ENCODE data around the gene CHERP. TPM values are rescaled to one million over a fixed set of nuclear protein-coding genes. Genes with fewer than 3 reads are reported as not detected.
"Not testable (repeated sequence)": the region's sequence is repeated elsewhere in the genome, so short reads cannot be mapped to it uniquely, and the experiment has no call there.

CHERP gene
- total RNA-seq, 1 donor from 2014 or later = 76.4 TPM

- no peaks in the 10 kb centered on the region for H3K9me3 Mint-ChIP-seq (ENCODE audit: low read depth)
- H3K27me3 Mint-ChIP-seq = no peaks in the 10 kb centered on the region
- DNase-seq (ENCODE audit: low spot score, unreplicated experiment) = no peak
- no peak overlapping the region for H3K27ac Mint-ChIP-seq
- TF ChIP-seq, protein P1, sequence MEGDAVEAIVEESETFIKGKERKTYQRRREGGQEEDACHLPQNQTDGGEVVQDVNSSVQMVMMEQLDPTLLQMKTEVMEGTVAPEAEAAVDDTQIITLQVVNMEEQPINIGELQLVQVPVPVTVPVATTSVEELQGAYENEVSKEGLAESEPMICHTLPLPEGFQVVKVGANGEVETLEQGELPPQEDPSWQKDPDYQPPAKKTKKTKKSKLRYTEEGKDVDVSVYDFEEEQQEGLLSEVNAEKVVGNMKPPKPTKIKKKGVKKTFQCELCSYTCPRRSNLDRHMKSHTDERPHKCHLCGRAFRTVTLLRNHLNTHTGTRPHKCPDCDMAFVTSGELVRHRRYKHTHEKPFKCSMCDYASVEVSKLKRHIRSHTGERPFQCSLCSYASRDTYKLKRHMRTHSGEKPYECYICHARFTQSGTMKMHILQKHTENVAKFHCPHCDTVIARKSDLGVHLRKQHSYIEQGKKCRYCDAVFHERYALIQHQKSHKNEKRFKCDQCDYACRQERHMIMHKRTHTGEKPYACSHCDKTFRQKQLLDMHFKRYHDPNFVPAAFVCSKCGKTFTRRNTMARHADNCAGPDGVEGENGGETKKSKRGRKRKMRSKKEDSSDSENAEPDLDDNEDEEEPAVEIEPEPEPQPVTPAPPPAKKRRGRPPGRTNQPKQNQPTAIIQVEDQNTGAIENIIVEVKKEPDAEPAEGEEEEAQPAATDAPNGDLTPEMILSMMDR (IDR thresholded peaks at IDR 0.05; ENCODE audit: unreplicated experiment) = no peak
- H3K4me1 Mint-ChIP-seq (ENCODE audit: low read depth) = no peaks in the 10 kb centered on the region
- H3K4me3 Mint-ChIP-seq (ENCODE audit: low read depth) = no peak overlapping the region
- peaks cover 18% of the 10 kb centered on the region for H3K36me3 Mint-ChIP-seq (ENCODE audit: insufficient read depth)
Measured at GRCh38 chr19:16508546-16508945, 33.7 kb downstream of the CHERP start.

DNA sequence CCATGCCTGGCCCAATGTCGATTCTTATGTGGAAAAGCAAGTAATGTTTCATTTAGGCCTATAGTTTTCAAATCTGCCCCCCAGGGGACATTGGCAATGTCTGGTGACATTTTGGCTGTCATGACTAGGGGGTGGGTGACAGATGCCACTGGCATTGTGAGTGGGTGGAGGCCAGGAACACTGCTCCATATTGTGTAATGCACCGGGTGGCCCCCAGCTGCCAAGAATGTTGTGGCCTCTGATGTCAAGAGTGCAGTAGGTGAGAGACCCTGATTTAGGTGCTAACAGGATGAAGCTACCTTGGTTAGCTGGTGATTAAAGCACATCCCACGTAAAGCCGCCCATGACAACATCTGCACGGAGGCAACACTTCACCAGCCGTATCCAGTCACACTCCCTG is 35.3 kb downstream of the CHERP start:
- H3K27ac Mint-ChIP-seq = no peak overlapping the region
- TF ChIP-seq, protein P1 (IDR thresholded peaks at IDR 0.05; ENCODE audit: unreplicated experiment) = no peak
- H3K4me1 Mint-ChIP-seq (ENCODE audit: low read depth) = no peaks in the 10 kb centered on the region
- H3K4me3 Mint-ChIP-seq (ENCODE audit: low read depth) = no peak overlapping the region
- H3K27me3 Mint-ChIP-seq = no peaks in the 10 kb centered on the region
- no peaks in the 10 kb centered on the region for H3K9me3 Mint-ChIP-seq (ENCODE audit: low read depth)
- no peak for DNase-seq (ENCODE audit: low spot score, unreplicated experiment)
- peaks cover 16% of the 10 kb centered on the region for H3K36me3 Mint-ChIP-seq (ENCODE audit: insufficient read depth)

DNA sequence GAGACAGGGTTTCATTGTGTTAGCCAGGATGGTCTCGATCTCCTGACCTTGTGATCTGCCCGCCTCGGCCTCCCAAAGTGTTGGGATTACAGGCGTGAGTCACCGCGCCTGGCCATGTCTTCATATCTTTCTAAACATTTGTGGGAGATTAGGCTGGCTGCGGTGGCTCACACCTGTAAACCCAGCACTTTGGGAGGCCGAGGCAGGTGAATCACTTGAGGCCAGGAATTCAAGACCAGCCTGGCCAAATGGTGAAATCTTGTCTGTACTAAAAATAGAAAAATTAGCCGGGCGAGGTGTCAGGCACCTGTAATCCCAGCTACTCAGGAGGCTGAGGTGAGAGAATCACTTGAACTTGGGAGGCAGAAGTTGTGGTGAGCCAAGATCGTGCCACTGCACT is 36.1 kb downstream of the CHERP start:
- H3K36me3 Mint-ChIP-seq (ENCODE audit: insufficient read depth) = peaks cover 17% of the 10 kb centered on the region
- H3K27me3 Mint-ChIP-seq; H3K9me3 Mint-ChIP-seq (ENCODE audit: low read depth); H3K27ac Mint-ChIP-seq; H3K4me1 Mint-ChIP-seq (ENCODE audit: low read depth); DNase-seq (ENCODE audit: low spot score, unreplicated experiment); H3K4me3 Mint-ChIP-seq (ENCODE audit: low read depth): not testable (repeated sequence)

- peaks cover 17% of the 10 kb centered on the region for H3K36me3 Mint-ChIP-seq (ENCODE audit: insufficient read depth)
- no peaks in the 10 kb centered on the region for H3K27me3 Mint-ChIP-seq
- H3K27ac Mint-ChIP-seq = no peak overlapping the region
- no peak for DNase-seq (ENCODE audit: low spot score, unreplicated experiment)
- H3K4me1 Mint-ChIP-seq (ENCODE audit: low read depth) = no peaks in the 10 kb centered on the region
- H3K9me3 Mint-ChIP-seq (ENCODE audit: low read depth) = no peaks in the 10 kb centered on the region
- no peak overlapping the region for H3K4me3 Mint-ChIP-seq (ENCODE audit: low read depth)
- TF ChIP-seq, protein P1 (IDR thresholded peaks at IDR 0.05; ENCODE audit: unreplicated experiment) = no peak
Measured at GRCh38 chr19:16504271-16504670, 38.0 kb downstream of the CHERP start.

- Mint-ChIP-seq H3K4me3 (ENCODE audit: low read depth) (peak overlapping the region; percentile 92), H3K9me3 (ENCODE audit: low read depth) (no peaks in the 10 kb centered on the region), H3K36me3 (ENCODE audit: insufficient read depth) (peaks cover 6% of the 10 kb centered on the region), H3K27me3 (no peaks in the 10 kb centered on the region), H3K4me1 (ENCODE audit: low read depth) (peaks cover 12% of the 10 kb centered on the region), H3K27ac (no peak overlapping the region)
- DNase-seq (ENCODE audit: low spot score, unreplicated experiment) = no peak
- TF ChIP-seq, protein P1 (IDR thresholded peaks at IDR 0.05; ENCODE audit: unreplicated experiment) = no peak
Measured at GRCh38 chr19:16497837-16498236, 44.4 kb downstream of the CHERP start.

DNA sequence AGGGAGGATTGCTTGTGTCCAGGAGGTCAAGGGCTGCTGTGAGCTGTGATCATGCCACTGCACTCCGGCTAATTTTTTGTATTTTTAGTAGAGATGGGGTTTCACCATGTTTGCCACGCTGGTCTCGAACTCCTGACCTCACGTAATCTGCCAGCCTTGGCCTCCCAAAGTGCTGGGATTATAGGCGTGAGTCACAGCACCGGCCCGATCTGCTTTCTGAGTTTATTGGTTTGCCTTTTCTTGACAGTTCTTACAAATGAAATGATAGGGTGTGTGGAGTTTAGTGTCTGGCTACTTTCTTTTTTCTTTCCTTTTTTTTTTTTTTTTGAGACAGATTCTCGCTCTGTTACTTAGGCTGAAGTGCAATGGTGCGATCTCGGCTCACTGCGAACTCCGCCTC is 45.2 kb downstream of the CHERP start:
- no peaks in the 10 kb centered on the region for H3K9me3 Mint-ChIP-seq (ENCODE audit: low read depth)
- no peaks in the 10 kb centered on the region for H3K27me3 Mint-ChIP-seq
- H3K4me1 Mint-ChIP-seq (ENCODE audit: low read depth) = peaks cover 12% of the 10 kb centered on the region
- TF ChIP-seq, protein P1 (IDR thresholded peaks at IDR 0.05; ENCODE audit: unreplicated experiment) = no peak
- peaks cover 5% of the 10 kb centered on the region for H3K36me3 Mint-ChIP-seq (ENCODE audit: insufficient read depth)
- H3K4me3 Mint-ChIP-seq (ENCODE audit: low read depth) = peak overlapping the region; percentile 92
- no peak overlapping the region for H3K27ac Mint-ChIP-seq
- DNase-seq (ENCODE audit: low spot score, unreplicated experiment) = no peak

Data from progenitor cell of endocrine pancreas (in vitro differentiated cells).